HCT116 (cell line): ENCODE data around the gene RPL22L1. TPM values are rescaled to one million over a fixed set of nuclear protein-coding genes. Genes with fewer than 3 reads are reported as not detected.

Experiments used
- ATAC-seq: fragments of 200-7000 bp; cut with Tn5 transposase; 2 replicates; pipeline ENCODE4 v1.9.1; 2020; ENCODE audit warnings: mild to moderate bottlenecking, moderate library complexity
- BruUV-seq: library from RNA; stranded (reverse); fragments of 400-500 nt; replicated peaks from 2 replicates; lab custom pipeline; 2021; lab: Mats Ljungman, UMichigan
- CTCF ChIA-PET: fragments of 300-600 bp; sonication (Branson Sonifier 250); formaldehyde crosslinking; loops from one replicate; lab custom pipeline; 2021; ENCODE audit warnings: antibody characterized with exemption; lab: Charles Lee
- POLR2A ChIA-PET: fragments of 300-600, 350-600 bp; sonication (Branson Sonifier 250); formaldehyde crosslinking; loops from one replicate; lab custom pipeline; 2021; ENCODE audit warnings: antibody characterized with exemption; lab: Charles Lee
- RAD21 ChIA-PET, 2 experiments: fragments of 300-600 bp; sonication (Branson Sonifier 250); formaldehyde crosslinking; loops; one replicate each; lab custom pipeline; 2023; ENCODE audit warnings: low total read pairs in 2 of 2; ENCODE audit not compliant: uncharacterized antibody in 2 of 2, unreplicated experiment in 2 of 2, low non-redundant PET in 1 of 2; lab: Charles Lee
- DNase-seq: peaks from one replicate; pipeline ENCODE4 v3.0.0-alpha.2; 2010; ENCODE audit warnings: low read depth, low spot score
- H2AFZ ChIP-seq: fragments of 200-600 bp; shearing (Covaris generic), sonication (generic); 2 replicates; pipeline ENCODE4 v1.6.1; 2017; ENCODE audit warnings: low read depth, mixed run types, mixed read lengths, antibody characterized with exemption, low read length; ENCODE audit not compliant: poor library complexity, severe bottlenecking
- H3K27ac ChIP-seq: 2 replicates; pipeline ENCODE4 v1.5.1; 2012; ENCODE audit warnings: low read depth, low read length
- H3K27me3 ChIP-seq: fragments of 200-600 bp; sonication (generic); 2 replicates; pipeline ENCODE4 v1.6.1; 2016; ENCODE audit warnings: mixed run types, low read length, mixed read lengths; ENCODE audit not compliant: insufficient read depth
- H3K36me3 ChIP-seq, 2 experiments: fragments of 200-500 bp in 1 of 2; fragments of 200-600 bp in 1 of 2; sonication (Bioruptor generic) in 1 of 2; sonication (generic) in 1 of 2; 2 replicates each; pipeline versions ENCODE4 v1.5.1 to v1.6.1; 2014 to 2016; ENCODE audit warnings: low read length in 2 of 2, inconsistent platforms in 1 of 2, mixed read lengths in 1 of 2, mixed run types in 1 of 2; ENCODE audit not compliant: insufficient read depth in 2 of 2, control insufficient read depth in 1 of 2
- H3K4me1 ChIP-seq, 2 experiments: fragments of 200-600 bp in 1 of 2; sonication (generic) in 1 of 2; 2 replicates each; pipeline versions ENCODE4 v1.5.1 to v1.6.1; 2012 to 2017; ENCODE audit warnings: low read length in 2 of 2, inconsistent platforms in 1 of 2, mild to moderate bottlenecking in 1 of 2, mixed read lengths in 1 of 2, mixed run types in 1 of 2, moderate library complexity in 1 of 2; ENCODE audit not compliant: insufficient read depth in 2 of 2, control insufficient read depth in 1 of 2
- H3K4me2 ChIP-seq: fragments of 200-600 bp; sonication (generic); 2 replicates; pipeline ENCODE4 v1.6.1; 2017; ENCODE audit warnings: mixed run types, low read length, mixed read lengths
- H3K4me3 ChIP-seq, 2 experiments: fragments of 200-600 bp in 1 of 2; sonication (generic) in 1 of 2; replicated peaks in 1 of 2; 2 replicates each; pipeline ENCODE4 v1.5.1; 2011 to 2016; ENCODE audit warnings: low read length in 2 of 2, control low read depth in 1 of 2, low read depth in 1 of 2, mild to moderate bottlenecking in 1 of 2, mixed read lengths in 1 of 2, mixed run types in 1 of 2
- H3K79me2 ChIP-seq: fragments of 200-600 bp; sonication (generic); 2 replicates; pipeline ENCODE4 v1.6.1; 2017; ENCODE audit warnings: mild to moderate bottlenecking, mixed run types, low read length, moderate library complexity, mixed read lengths; ENCODE audit not compliant: insufficient read depth
- H3K9ac ChIP-seq: fragments of 200-600 bp; sonication (generic); 2 replicates; pipeline ENCODE4 v1.6.1; 2016; ENCODE audit warnings: low read length, mixed read lengths
- H3K9me2 ChIP-seq: fragments of 200-600 bp; sonication (generic), shearing (Covaris generic); 2 replicates; pipeline ENCODE4 v1.6.1; 2017; ENCODE audit warnings: mixed run types, mild to moderate bottlenecking, moderate library complexity; ENCODE audit not compliant: insufficient read depth
- H3K9me3 ChIP-seq, 2 experiments: fragments of 200-500 bp in 1 of 2; fragments of 200-600 bp in 1 of 2; sonication (Bioruptor generic) in 1 of 2; sonication (generic) in 1 of 2; 2 replicates each; pipeline ENCODE4 v1.6.1; 2014 to 2017; ENCODE audit warnings: low read length in 2 of 2, mixed read lengths in 2 of 2, inconsistent platforms in 1 of 2, low read depth in 1 of 2, mild to moderate bottlenecking in 1 of 2, mixed run types in 1 of 2, moderate library complexity in 1 of 2; ENCODE audit not compliant: control insufficient read depth in 1 of 2, insufficient read depth in 1 of 2
- H4K20me1 ChIP-seq: fragments of 200-600 bp; sonication (generic), shearing (Covaris generic); 2 replicates; pipeline ENCODE4 v1.6.1; 2017; ENCODE audit warnings: mixed run types, mild to moderate bottlenecking, moderate library complexity; ENCODE audit not compliant: insufficient read depth
- CTCF ChIP-seq, 3 experiments: fragments of 200-600 bp in 1 of 3; sonication (generic) in 1 of 3; IDR thresholded peaks in 2 of 3; conservative IDR thresholded peaks in 1 of 3; 2 replicates each; pipeline ENCODE4 v1.5.1; 2012 to 2017; ENCODE audit warnings: low read depth in 2 of 3, low read length in 2 of 3, antibody characterized with exemption in 1 of 3, borderline replicate concordance in 1 of 3, control low read depth in 1 of 3, mild to moderate bottlenecking in 1 of 3, mixed read lengths in 1 of 3, mixed run types in 1 of 3, moderate library complexity in 1 of 3; ENCODE audit not compliant: insufficient read depth in 1 of 3
- EZH2 ChIP-seq: fragments of 200-600 bp; sonication (generic); IDR thresholded peaks from 2 replicates; pipeline ENCODE4 v1.6.1; 2017; ENCODE audit warnings: antibody characterized with exemption, mixed run types
- EZH2phosphoT487 ChIP-seq: fragments of 200-600 bp; IDR thresholded peaks from 2 replicates; pipeline ENCODE4 v1.6.1; 2018; ENCODE audit warnings: antibody characterized with exemption, borderline replicate concordance
- TCF7L2 ChIP-seq: IDR thresholded peaks from 2 replicates; pipeline ENCODE4 v1.7.0; 2011; ENCODE audit warnings: borderline replicate concordance, inconsistent platforms; ENCODE audit not compliant: insufficient read depth, insufficient read length; ENCODE audit errors: extremely low read depth
- ZNF274 ChIP-seq: fragments of 200-500 bp; sonication (Bioruptor generic); IDR thresholded peaks from 2 replicates; pipeline ENCODE4 v1.6.1; 2014; ENCODE audit warnings: mild to moderate bottlenecking, low read depth, low read length, inconsistent platforms
- intact Hi-C: fragments of 100-400 bp; cut with micrococcal nuclease; formaldehyde crosslinking; loops from 2 replicates; pipeline ENCODE4 v1.10.0; 2022
- total RNA-seq: library from RNA; stranded (reverse); gene quantifications from one replicate; pipeline ENCODE4 v1.2.1, GENCODE V29; 2021; ENCODE audit not compliant: unreplicated experiment
- TF ChIP-seq, protein P1 (sequence below): IDR thresholded peaks from 2 replicates; pipeline ENCODE4 v1.6.1; 2012; ENCODE audit warnings: low read depth
- TF ChIP-seq, protein P2 (sequence below): IDR thresholded peaks from 2 replicates; pipeline ENCODE4 v1.6.1; 2011; ENCODE audit warnings: mild to moderate bottlenecking, low read length, moderate library complexity; ENCODE audit not compliant: insufficient replicate concordance; ENCODE audit errors: extremely low read depth

RPL22L1 gene
- total RNA-seq, 1 experiment from 2014 or later, result 492 TPM

DNA sequence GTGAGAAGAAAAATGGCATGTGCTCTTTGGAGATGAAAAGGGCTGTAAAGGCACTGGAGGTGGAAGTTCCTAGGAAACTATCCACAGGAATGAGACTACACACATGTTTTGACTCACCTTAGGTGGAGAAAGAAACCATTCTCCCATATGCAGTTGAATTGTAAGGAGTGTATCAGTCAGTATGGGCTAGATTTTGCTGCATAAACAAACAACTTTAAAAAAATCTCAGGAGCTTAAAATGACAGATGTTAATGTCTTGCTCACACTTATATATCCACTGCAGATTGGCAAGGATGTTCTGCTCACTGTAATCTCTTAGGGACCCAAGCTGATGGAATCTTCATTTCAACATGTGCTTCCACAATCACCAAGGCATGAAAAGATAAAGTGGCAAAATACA lies 25.6 kb downstream of the RPL22L1 start:
- Histone ChIP-seq H3K9ac (no peak overlapping the region), H3K27ac (no peak overlapping the region), H2AFZ (no peak overlapping the region), H3K79me2 (no peaks in the 10 kb centered on the region), H3K4me2 (no peak overlapping the region), H3K9me2 (no peaks in the 10 kb centered on the region), H3K27me3 (no peaks in the 10 kb centered on the region), H4K20me1 (no peaks in the 10 kb centered on the region), H3K4me3 (no peak overlapping the region), H3K36me3 (no peaks in the 10 kb centered on the region), H3K4me1 (no peaks in the 10 kb centered on the region), H3K9me3 (peaks cover 0 to 5% of the 10 kb centered on the region in 2 experiments; a peak in 1 of 4 replicates)
- no TSS peak for BruUV-seq
- ChIA-PET CTCF (no interaction called here), POLR2A (no interaction called here), RAD21 (no interaction called here)
- ATAC-seq, result no peak
- DNase-seq, result no peak
- intact Hi-C loops, result no loop called here
- TF ChIP-seq, protein P1, sequence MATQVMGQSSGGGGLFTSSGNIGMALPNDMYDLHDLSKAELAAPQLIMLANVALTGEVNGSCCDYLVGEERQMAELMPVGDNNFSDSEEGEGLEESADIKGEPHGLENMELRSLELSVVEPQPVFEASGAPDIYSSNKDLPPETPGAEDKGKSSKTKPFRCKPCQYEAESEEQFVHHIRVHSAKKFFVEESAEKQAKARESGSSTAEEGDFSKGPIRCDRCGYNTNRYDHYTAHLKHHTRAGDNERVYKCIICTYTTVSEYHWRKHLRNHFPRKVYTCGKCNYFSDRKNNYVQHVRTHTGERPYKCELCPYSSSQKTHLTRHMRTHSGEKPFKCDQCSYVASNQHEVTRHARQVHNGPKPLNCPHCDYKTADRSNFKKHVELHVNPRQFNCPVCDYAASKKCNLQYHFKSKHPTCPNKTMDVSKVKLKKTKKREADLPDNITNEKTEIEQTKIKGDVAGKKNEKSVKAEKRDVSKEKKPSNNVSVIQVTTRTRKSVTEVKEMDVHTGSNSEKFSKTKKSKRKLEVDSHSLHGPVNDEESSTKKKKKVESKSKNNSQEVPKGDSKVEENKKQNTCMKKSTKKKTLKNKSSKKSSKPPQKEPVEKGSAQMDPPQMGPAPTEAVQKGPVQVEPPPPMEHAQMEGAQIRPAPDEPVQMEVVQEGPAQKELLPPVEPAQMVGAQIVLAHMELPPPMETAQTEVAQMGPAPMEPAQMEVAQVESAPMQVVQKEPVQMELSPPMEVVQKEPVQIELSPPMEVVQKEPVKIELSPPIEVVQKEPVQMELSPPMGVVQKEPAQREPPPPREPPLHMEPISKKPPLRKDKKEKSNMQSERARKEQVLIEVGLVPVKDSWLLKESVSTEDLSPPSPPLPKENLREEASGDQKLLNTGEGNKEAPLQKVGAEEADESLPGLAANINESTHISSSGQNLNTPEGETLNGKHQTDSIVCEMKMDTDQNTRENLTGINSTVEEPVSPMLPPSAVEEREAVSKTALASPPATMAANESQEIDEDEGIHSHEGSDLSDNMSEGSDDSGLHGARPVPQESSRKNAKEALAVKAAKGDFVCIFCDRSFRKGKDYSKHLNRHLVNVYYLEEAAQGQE, result no peak
- TF ChIP-seq TCF7L2 (no peak), EZH2phosphoT487 (no peak), ZNF274 (no peak), EZH2 (no peak), CTCF (IDR thresholded peaks at IDR 0.05 in 2 of 3, conservative IDR thresholded peaks at IDR 0.05 in 1 of 3; ENCODE audit: borderline replicate concordance in 1 of 3, insufficient read depth in 1 of 3, low read depth in 2 of 3, low read length in 2 of 3) (no peak)
- TF ChIP-seq, protein P2, sequence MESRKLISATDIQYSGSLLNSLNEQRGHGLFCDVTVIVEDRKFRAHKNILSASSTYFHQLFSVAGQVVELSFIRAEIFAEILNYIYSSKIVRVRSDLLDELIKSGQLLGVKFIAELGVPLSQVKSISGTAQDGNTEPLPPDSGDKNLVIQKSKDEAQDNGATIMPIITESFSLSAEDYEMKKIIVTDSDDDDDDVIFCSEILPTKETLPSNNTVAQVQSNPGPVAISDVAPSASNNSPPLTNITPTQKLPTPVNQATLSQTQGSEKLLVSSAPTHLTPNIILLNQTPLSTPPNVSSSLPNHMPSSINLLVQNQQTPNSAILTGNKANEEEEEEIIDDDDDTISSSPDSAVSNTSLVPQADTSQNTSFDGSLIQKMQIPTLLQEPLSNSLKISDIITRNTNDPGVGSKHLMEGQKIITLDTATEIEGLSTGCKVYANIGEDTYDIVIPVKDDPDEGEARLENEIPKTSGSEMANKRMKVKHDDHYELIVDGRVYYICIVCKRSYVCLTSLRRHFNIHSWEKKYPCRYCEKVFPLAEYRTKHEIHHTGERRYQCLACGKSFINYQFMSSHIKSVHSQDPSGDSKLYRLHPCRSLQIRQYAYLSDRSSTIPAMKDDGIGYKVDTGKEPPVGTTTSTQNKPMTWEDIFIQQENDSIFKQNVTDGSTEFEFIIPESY, result no peak
